Natural killer cell (primary cell): ENCODE measurements around the gene TMEM208. TPM values are rescaled to one million over a fixed set of nuclear protein-coding genes. Genes with fewer than 3 reads are reported as not detected.

ENCODE experiments used
- ATAC-seq, 3 donors: fragments of 150-1000 bp in 2 of 3; fragments of 200-7000 bp in 1 of 3; cut with Tn5 transposase; 1 replicate in 1 of 3; 2 replicates in 2 of 3; pipeline ENCODE4 v1.10.0; 2021; ENCODE audit warnings: mild to moderate bottlenecking in 2 of 3, moderate library complexity in 2 of 3
- DNase-seq, 2 donors: peaks; one replicate each; pipeline versions ENCODE4 v3.0.0 to v3.0.0-alpha.2; 2013 to 2021; ENCODE audit warnings: mixed read lengths in 1 of 2
- H3K27ac ChIP-seq: one replicate; pipeline ENCODE4 v1.5.1; 2013; ENCODE audit warnings: mild to moderate bottlenecking, low read length
- H3K27me3 ChIP-seq: one replicate; pipeline ENCODE4 v1.6.1; 2013; ENCODE audit warnings: low read length; ENCODE audit not compliant: control insufficient read depth, insufficient read depth
- H3K36me3 ChIP-seq: one replicate; pipeline ENCODE4 v1.6.1; 2013; ENCODE audit warnings: low read length; ENCODE audit not compliant: control insufficient read depth, insufficient read depth
- H3K4me1 ChIP-seq: one replicate; pipeline ENCODE4 v1.6.1; 2013; ENCODE audit warnings: low read length; ENCODE audit not compliant: control insufficient read depth, insufficient read depth
- H3K4me3 ChIP-seq: one replicate; pipeline ENCODE4 v1.5.1; 2013; ENCODE audit warnings: low read length
- H3K9me3 ChIP-seq: one replicate; pipeline ENCODE4 v1.6.1; 2013; ENCODE audit warnings: low read length; ENCODE audit not compliant: control insufficient read depth, insufficient read depth
- H3K27ac Mint-ChIP-seq, 2 donors: one replicate each; pipeline ENCODE4 v1.8.0; 2022; ENCODE audit warnings: mild to moderate bottlenecking in 2 of 2, mixed read lengths in 2 of 2, moderate library complexity in 1 of 2
- H3K27me3 Mint-ChIP-seq, 2 donors: one replicate each; pipeline ENCODE4 v1.8.0; 2022; ENCODE audit warnings: low read depth in 2 of 2, mixed read lengths in 2 of 2
- H3K36me3 Mint-ChIP-seq: one replicate; pipeline ENCODE4 v1.8.0; 2022; ENCODE audit warnings: mixed read lengths
- H3K4me1 Mint-ChIP-seq, 2 donors: one replicate each; pipeline ENCODE4 v1.8.0; 2022; ENCODE audit warnings: mixed read lengths in 2 of 2
- H3K4me3 Mint-ChIP-seq: one replicate; pipeline ENCODE4 v1.8.0; 2022; ENCODE audit warnings: mild to moderate bottlenecking, moderate library complexity, mixed read lengths
- H3K9me3 Mint-ChIP-seq, 2 donors: one replicate each; pipeline ENCODE4 v1.8.0; 2022; ENCODE audit warnings: mixed read lengths in 2 of 2
- WGBS: methylation state at CpG from one replicate; pipeline ENCODE4 v1.1.7; 2013; ENCODE audit warnings: missing lambda C conversion rate; ENCODE audit not compliant: insufficient coverage; 5-methylcytosine and 5-hydroxymethylcytosine counted together
- intact Hi-C: fragments of 100-400 bp; cut with micrococcal nuclease; formaldehyde crosslinking; loops from one replicate; pipeline ENCODE4 v1.14.2; 2022
- total RNA-seq, 4 donors: library from RNA; stranded (reverse); fragments of 120-200 nt in 1 of 4; gene quantifications; one replicate each; pipeline versions ENCODE4 v1.2.3 to v1.2.4, GENCODE V29; 2013 to 2022
- TF ChIP-seq, protein P1 (sequence below): fragments of 200-600 bp; IDR thresholded peaks from one replicate; pipeline ENCODE4 v1.8.0; 2022; ENCODE audit warnings: antibody characterized with exemption

TMEM208 gene
- total RNA-seq, 3 donors from 2014 or later (not counting 1 experiment from before 2014, with no cell fraction given) = 34.5 to 39.2 (median 36.7) TPM

DNA sequence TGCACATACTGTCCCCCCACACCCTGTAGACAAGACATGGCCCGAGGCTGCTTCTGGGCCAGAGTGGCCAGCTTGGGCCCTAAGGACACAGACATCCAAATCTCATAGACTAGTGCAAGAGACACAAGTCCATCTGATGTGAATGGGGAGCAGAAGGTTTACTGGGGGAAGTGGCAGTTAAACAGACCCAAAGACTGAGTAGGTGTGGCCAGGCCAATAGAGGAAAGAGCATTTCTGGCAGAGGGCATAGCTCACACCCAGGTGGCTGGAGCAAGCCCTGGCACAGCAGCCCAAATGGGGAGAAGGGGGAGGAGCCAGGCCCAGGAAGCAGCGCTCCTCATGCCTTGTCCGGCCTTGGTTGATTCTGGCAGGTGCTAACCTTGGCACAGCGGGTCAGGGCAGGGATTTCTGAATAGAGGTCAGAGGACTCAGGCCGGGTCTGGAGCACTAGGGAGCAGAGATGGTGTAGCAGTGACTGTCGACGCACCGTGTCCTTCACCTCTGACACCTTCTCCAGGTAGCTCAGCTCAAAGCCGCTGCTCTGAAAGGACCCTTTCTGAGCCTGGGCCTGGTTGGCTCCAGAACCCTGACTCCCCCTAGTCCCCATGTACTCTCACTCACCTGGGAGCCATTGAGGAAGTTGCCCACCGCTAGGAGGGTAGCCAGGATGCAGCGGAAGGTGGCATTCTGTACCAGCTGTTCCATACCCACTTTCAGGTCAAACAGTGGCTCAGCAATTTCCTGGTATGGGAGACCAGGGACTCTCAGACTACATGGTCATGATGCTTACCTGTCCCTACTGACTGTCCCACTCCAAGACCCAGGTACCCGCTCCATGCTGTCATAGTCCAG is 4.1 kb downstream of the TMEM208 start:
- Histone ChIP-seq H3K4me1 (peaks cover 22% of the 10 kb centered on the region), H3K27ac (no peak overlapping the region), H3K4me3 (no peak overlapping the region), H3K27me3 (no peaks in the 10 kb centered on the region), H3K9me3 (no peaks in the 10 kb centered on the region), H3K36me3 (peaks cover 45% of the 10 kb centered on the region)
- no peaks in the 10 kb centered on the region for H3K27me3 Mint-ChIP-seq
- no peak overlapping the region for H3K27ac Mint-ChIP-seq
- H3K36me3 Mint-ChIP-seq = no peaks in the 10 kb centered on the region
- H3K4me3 Mint-ChIP-seq = no peak overlapping the region
- ATAC-seq (no peak), DNase-seq (no peak)
- no peaks in the 10 kb centered on the region for H3K9me3 Mint-ChIP-seq
- TF ChIP-seq, protein P1, sequence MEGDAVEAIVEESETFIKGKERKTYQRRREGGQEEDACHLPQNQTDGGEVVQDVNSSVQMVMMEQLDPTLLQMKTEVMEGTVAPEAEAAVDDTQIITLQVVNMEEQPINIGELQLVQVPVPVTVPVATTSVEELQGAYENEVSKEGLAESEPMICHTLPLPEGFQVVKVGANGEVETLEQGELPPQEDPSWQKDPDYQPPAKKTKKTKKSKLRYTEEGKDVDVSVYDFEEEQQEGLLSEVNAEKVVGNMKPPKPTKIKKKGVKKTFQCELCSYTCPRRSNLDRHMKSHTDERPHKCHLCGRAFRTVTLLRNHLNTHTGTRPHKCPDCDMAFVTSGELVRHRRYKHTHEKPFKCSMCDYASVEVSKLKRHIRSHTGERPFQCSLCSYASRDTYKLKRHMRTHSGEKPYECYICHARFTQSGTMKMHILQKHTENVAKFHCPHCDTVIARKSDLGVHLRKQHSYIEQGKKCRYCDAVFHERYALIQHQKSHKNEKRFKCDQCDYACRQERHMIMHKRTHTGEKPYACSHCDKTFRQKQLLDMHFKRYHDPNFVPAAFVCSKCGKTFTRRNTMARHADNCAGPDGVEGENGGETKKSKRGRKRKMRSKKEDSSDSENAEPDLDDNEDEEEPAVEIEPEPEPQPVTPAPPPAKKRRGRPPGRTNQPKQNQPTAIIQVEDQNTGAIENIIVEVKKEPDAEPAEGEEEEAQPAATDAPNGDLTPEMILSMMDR = no peak
- intact Hi-C loops = no loop called here
- peaks cover 21 to 23% of the 10 kb centered on the region in 2 donors for H3K4me1 Mint-ChIP-seq
- WGBS = 89% methylated on average over 11 of the region's 12 CpGs

DNA sequence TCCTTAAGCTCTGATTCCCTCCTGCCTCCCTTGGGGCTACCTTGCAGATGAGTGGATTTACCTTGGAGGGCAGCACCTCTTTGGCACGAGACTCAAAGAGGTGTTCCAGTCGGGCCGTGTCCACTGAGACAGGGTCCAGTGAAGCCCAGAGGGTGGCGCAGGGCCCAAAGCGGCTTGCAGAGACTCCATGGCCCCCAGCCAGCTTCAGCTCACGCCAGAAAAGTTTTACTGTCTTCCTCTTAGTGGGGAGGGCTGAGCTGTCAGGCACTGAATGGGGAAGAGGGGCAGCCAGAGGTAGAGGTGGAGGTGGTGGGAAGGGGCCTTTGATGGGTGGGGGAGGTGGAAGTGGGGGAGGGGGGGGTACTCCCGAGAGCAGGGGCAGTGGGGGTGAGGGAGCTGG is 6.7 kb downstream of the TMEM208 start:
- no peak overlapping the region for H3K4me3 Mint-ChIP-seq
- no peaks in the 10 kb centered on the region for H3K27me3 ChIP-seq
- intact Hi-C loops = no loop called here
- no peaks in the 10 kb centered on the region for H3K9me3 ChIP-seq
- no peak for ATAC-seq
- H3K27ac Mint-ChIP-seq = no peak overlapping the region
- no peaks in the 10 kb centered on the region for H3K36me3 Mint-ChIP-seq
- H3K27me3 Mint-ChIP-seq = no peaks in the 10 kb centered on the region
- no peak overlapping the region for H3K4me3 ChIP-seq
- 97% methylated on average over 6 of the region's 7 CpGs for WGBS
- H3K36me3 ChIP-seq = peaks cover 68% of the 10 kb centered on the region
- H3K4me1 Mint-ChIP-seq = peaks cover 0 to 12% of the 10 kb centered on the region in 2 donors
- H3K27ac ChIP-seq = no peak overlapping the region
- TF ChIP-seq, protein P1 = no peak
- H3K4me1 ChIP-seq = no peaks in the 10 kb centered on the region
- no peaks in the 10 kb centered on the region for H3K9me3 Mint-ChIP-seq
- no peak for DNase-seq

DNA sequence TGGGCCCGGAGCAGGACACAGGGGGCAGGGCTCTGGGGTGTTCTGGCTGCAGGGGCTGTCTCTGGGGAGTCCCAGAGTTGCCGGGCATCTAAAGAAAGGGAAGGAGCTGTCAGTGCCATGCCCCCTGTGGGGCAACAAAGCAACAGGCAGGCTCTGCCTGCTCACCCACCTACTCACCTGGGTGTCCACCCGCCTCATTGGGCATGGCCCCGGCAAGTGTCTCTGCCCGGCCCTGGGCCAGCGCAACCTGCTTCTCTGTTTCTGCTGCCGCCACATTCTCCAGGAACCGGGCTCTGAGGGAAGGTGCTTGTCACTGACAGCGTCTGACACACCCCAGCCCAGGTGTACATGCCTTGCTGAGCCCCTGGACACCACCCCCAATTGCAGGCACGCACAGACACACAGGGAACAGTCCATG is 7.3 kb downstream of the TMEM208 start:
- intact Hi-C loops = no loop called here
- DNase-seq (no peak), ATAC-seq (no peak)
- Histone ChIP-seq H3K27me3 (no peaks in the 10 kb centered on the region), H3K4me3 (no peak overlapping the region), H3K27ac (no peak overlapping the region), H3K36me3 (peaks cover 67% of the 10 kb centered on the region), H3K4me1 (no peaks in the 10 kb centered on the region), H3K9me3 (no peaks in the 10 kb centered on the region)
- Mint-ChIP-seq H3K9me3 (no peaks in the 10 kb centered on the region), H3K4me1 (peaks cover 0 to 14% of the 10 kb centered on the region in 2 donors), H3K36me3 (no peaks in the 10 kb centered on the region), H3K4me3 (no peak overlapping the region), H3K27ac (no peak overlapping the region), H3K27me3 (no peaks in the 10 kb centered on the region)
- 97% methylated on average over 10 of the region's 10 CpGs for WGBS
- TF ChIP-seq, protein P1 = no peak
